VCaP (cell line): ENCODE results near the gene HIVEP2.

Source experiments
- H3K27ac ChIP-seq: fragments of 450-650 bp; 2 replicates; pipeline ENCODE4 v1.5.1; 2017
- CTCF ChIP-seq: fragments of 450-650 bp; conservative IDR thresholded peaks from 2 replicates; pipeline ENCODE4 v1.5.1; 2017; ENCODE audit warnings: mild to moderate bottlenecking, moderate library complexity

The HIVEP2 gene

GRCh38 chr6:142757852-142758628 is 186.9 kb downstream of the HIVEP2 start:
- TF ChIP-seq CTCF, result no peak
- no peak overlapping the region for H3K27ac ChIP-seq

DNA sequence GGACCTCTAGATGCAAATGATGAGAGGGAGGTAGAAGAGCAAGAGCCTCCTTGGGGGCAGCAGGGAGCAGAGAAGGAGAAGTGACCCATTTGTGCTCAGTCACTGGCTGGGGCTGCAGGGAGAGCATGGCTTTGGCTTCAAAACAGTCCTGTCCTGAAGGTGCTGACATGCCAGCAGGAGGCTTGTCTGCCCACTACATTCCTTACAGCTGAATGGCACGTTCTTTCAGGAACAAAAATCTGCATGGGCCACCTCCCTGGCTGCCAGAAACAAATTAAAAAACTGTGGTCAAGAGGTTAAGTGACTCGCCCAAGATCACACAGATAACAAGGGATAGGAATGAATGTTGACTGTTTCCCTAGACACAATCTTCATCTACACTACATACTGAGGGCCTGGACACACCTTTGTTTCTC is 188.8 kb downstream of the HIVEP2 start:
- no peak for TF ChIP-seq CTCF
- no peak overlapping the region for H3K27ac ChIP-seq

DNA sequence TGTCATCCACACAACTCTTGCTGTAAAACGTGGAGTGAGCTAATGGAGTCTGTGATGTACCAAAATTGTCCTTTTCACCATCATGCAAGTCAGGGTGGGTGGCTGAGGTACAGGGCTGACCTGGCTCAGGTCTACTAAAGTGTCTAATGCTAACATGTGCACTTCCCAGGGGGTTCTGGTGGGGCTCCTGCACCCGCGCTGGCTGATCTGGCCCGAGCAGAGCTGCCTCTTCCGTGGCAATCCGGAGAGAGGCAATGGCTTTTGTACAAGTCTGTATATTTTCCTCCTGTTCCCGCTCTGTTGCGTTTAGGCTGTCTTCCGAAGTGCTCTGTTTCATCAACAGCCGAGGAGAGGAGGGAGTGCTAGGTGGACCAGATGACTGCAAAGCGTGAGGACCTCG is 191.8 kb downstream of the HIVEP2 start:
- no peak overlapping the region for H3K27ac ChIP-seq
- no peak for TF ChIP-seq CTCF

DNA sequence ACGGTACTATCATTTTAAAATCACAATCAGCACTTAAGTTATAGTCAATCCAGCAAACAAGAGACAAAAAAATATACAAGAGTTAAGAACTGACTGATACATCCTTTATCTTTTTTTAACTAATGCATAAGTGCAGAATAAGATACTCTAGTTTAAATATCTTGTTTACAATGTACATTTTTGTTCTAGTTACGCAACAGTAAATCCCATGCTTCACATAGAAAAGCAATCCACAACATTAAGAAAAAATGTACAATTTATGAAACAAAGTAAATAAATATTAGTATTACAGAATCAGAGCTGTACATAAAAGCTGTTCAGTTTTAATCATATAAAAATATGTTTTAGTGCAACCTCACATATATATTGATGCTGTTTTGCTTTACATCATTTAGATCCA is 192.6 kb downstream of the HIVEP2 start:
- no peak overlapping the region for H3K27ac ChIP-seq
- no peak for TF ChIP-seq CTCF

GRCh38 chr6:142751452-142751851 is 193.5 kb downstream of the HIVEP2 start:
- TF ChIP-seq CTCF, result no peak
- H3K27ac ChIP-seq, result no peak overlapping the region

- H3K27ac ChIP-seq, result no peak overlapping the region
- TF ChIP-seq CTCF, result no peak
Observed at GRCh38 chr6:142750998-142751397, 194.0 kb downstream of the HIVEP2 start.

GRCh38 chr6:142749556-142749955 is 195.4 kb downstream of the HIVEP2 start:
- no peak for TF ChIP-seq CTCF
- no peak overlapping the region for H3K27ac ChIP-seq
